Measurements from ENCODE around the gene EIF4H. TPM values are rescaled to one million over a fixed set of nuclear protein-coding genes. Genes with fewer than 3 reads are reported as not detected.

EIF4H gene
- polyA plus RNA-seq, 1 donor (not counting 4 experiments of a cell fraction or from before 2014, with no cell fraction given): 340 TPM

- no peak for FAIRE-seq
- dilution Hi-C loops (cut with MboI; ENCODE audit: extremely low pct_ligation_motif_present, low sequenced_read_pairs): no loop called here
These were observed 25.1 kb upstream of the EIF4H start for GRCh38 chr7:74149071-74149470.

DNA sequence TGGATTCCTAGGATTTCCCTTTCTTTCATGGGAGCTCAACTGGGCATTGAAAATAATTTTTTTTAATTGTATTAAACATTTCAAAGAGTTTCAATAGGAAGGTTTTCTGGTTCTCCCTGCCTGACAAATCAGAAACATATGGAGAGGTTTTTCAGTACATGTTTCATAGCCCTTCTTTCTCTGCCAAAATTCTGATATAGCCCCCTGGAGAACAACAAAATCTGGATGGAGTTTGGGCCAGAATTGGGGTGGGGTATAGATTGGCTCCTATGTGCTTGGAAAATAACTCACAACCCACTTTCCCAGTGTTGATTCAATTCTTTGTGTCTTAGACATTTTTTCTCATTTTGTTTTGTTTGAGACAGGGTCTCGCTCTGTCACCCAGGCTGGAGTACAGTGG lies 24.6 kb upstream of the EIF4H start:
- dilution Hi-C loops (cut with MboI; ENCODE audit: extremely low pct_ligation_motif_present, low sequenced_read_pairs): no loop called here

More at GRCh38 chr7:74149071-74149470, 25.1 kb upstream of the EIF4H start:
- H3K9me3 ChIP-seq (ENCODE audit: control insufficient read depth, low read depth, low read length): no peaks in the 10 kb centered on the region
- no peak for DNase-seq (ENCODE audit: low read depth, low spot score)
- no peak overlapping the region for H3K4me2 ChIP-seq (ENCODE audit: control insufficient read depth, extremely low read depth, insufficient read depth, low read depth, low read length)
- H3K4me3 ChIP-seq (ENCODE audit: control insufficient read depth in 2 of 3, extremely low read depth in 1 of 3, insufficient read depth in 2 of 3, low read depth in 1 of 3, low read length in 3 of 3): no peak overlapping the region
- H4K20me1 ChIP-seq (ENCODE audit: control insufficient read depth, extremely low read depth, insufficient read depth, low read length): no peaks in the 10 kb centered on the region
- H3K36me3 ChIP-seq (ENCODE audit: control insufficient read depth in 2 of 2, extremely low read depth in 1 of 2, insufficient read depth in 2 of 2, low read length in 2 of 2): no peaks in the 10 kb centered on the region
- no peak overlapping the region for H3K9ac ChIP-seq (ENCODE audit: control insufficient read depth, extremely low read depth, insufficient read depth, low read length)
- H3K4me1 ChIP-seq (ENCODE audit: control insufficient read depth, extremely low read depth, insufficient read depth, low read length): no peaks in the 10 kb centered on the region
- H3K9me1 ChIP-seq (ENCODE audit: control insufficient read depth, extremely low read depth, insufficient read depth, low read length): no peaks in the 10 kb centered on the region
- no peak overlapping the region for H2AFZ ChIP-seq (ENCODE audit: control insufficient read depth, low read length)
- TF ChIP-seq, protein P1, sequence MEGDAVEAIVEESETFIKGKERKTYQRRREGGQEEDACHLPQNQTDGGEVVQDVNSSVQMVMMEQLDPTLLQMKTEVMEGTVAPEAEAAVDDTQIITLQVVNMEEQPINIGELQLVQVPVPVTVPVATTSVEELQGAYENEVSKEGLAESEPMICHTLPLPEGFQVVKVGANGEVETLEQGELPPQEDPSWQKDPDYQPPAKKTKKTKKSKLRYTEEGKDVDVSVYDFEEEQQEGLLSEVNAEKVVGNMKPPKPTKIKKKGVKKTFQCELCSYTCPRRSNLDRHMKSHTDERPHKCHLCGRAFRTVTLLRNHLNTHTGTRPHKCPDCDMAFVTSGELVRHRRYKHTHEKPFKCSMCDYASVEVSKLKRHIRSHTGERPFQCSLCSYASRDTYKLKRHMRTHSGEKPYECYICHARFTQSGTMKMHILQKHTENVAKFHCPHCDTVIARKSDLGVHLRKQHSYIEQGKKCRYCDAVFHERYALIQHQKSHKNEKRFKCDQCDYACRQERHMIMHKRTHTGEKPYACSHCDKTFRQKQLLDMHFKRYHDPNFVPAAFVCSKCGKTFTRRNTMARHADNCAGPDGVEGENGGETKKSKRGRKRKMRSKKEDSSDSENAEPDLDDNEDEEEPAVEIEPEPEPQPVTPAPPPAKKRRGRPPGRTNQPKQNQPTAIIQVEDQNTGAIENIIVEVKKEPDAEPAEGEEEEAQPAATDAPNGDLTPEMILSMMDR (optimal IDR thresholded peaks at IDR 0.05 in 1 of 3, IDR thresholded peaks at IDR 0.05 in 1 of 3, conservative IDR thresholded peaks at IDR 0.05 in 1 of 3; ENCODE audit: extremely low read depth in 1 of 3, insufficient read depth in 2 of 3, low read length in 3 of 3): no peak
- no peak for TF ChIP-seq EZH2 (IDR thresholded peaks at IDR 0.05; ENCODE audit: low read length)
- H3K27ac ChIP-seq (ENCODE audit: control insufficient read depth, insufficient read depth, low read length): no peak overlapping the region
- no peaks in the 10 kb centered on the region for H3K79me2 ChIP-seq (ENCODE audit: control insufficient read depth, insufficient read depth, low read length)
- H3K27me3 ChIP-seq (ENCODE audit: control insufficient read depth, extremely low read depth, insufficient read depth, low read length): no peaks in the 10 kb centered on the region

More for the DNA sequence above, 24.6 kb upstream of the EIF4H start:
- no peaks in the 10 kb centered on the region for H4K20me1 ChIP-seq (ENCODE audit: control insufficient read depth, extremely low read depth, insufficient read depth, low read length)
- FAIRE-seq (no peak), DNase-seq (ENCODE audit: low read depth, low spot score) (no peak)
- TF ChIP-seq EZH2 (IDR thresholded peaks at IDR 0.05; ENCODE audit: low read length): no peak
- TF ChIP-seq, protein P1 (optimal IDR thresholded peaks at IDR 0.05 in 1 of 3, IDR thresholded peaks at IDR 0.05 in 1 of 3, conservative IDR thresholded peaks at IDR 0.05 in 1 of 3; ENCODE audit: extremely low read depth in 1 of 3, insufficient read depth in 2 of 3, low read length in 3 of 3): no peak
- no peak overlapping the region for H2AFZ ChIP-seq (ENCODE audit: control insufficient read depth, low read length)
- H3K4me1 ChIP-seq (ENCODE audit: control insufficient read depth, extremely low read depth, insufficient read depth, low read length): no peaks in the 10 kb centered on the region
- H3K9me1 ChIP-seq (ENCODE audit: control insufficient read depth, extremely low read depth, insufficient read depth, low read length): no peaks in the 10 kb centered on the region
- H3K27me3 ChIP-seq (ENCODE audit: control insufficient read depth, extremely low read depth, insufficient read depth, low read length): no peaks in the 10 kb centered on the region
- no peak overlapping the region for H3K4me3 ChIP-seq (ENCODE audit: control insufficient read depth in 2 of 3, extremely low read depth in 1 of 3, insufficient read depth in 2 of 3, low read depth in 1 of 3, low read length in 3 of 3)
- no peaks in the 10 kb centered on the region for H3K79me2 ChIP-seq (ENCODE audit: control insufficient read depth, insufficient read depth, low read length)
- no peaks in the 10 kb centered on the region for H3K36me3 ChIP-seq (ENCODE audit: control insufficient read depth in 2 of 2, extremely low read depth in 1 of 2, insufficient read depth in 2 of 2, low read length in 2 of 2)
- no peak overlapping the region for H3K4me2 ChIP-seq (ENCODE audit: control insufficient read depth, extremely low read depth, insufficient read depth, low read depth, low read length)
- no peaks in the 10 kb centered on the region for H3K9me3 ChIP-seq (ENCODE audit: control insufficient read depth, low read depth, low read length)
- no peak overlapping the region for H3K9ac ChIP-seq (ENCODE audit: control insufficient read depth, extremely low read depth, insufficient read depth, low read length)
- no peak overlapping the region for H3K27ac ChIP-seq (ENCODE audit: control insufficient read depth, insufficient read depth, low read length)

All from keratinocyte (primary cell).